ENCODE data around the gene CTBP2.

The CTBP2 gene

DNA sequence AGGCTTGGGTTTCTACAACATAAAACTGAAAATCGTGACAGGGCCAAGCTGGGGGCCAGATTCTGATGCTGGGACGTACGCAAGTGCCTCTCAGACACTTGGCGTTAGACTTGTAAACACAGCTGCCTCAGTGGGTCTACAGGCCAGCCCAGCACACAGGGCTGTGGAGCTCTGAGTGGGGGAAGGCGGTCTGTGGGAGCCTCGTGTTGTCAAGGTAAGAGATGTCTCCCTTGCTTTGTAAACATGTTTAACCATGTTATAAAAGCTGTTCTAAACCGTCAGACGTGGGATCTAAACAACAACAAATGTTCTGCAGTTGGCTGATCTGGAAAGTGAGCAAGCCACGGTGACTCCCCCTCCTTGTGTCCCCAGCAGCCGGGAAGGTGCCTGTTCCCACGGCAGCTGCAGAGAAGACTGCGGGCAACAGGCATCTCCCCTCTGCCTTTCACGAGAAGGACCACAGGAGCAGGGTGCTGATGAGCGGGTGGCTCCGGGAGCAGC lies 150.7 kb downstream of the CTBP2 start:
- no peak for DNase-seq (ENCODE audit: low read depth)

DNA sequence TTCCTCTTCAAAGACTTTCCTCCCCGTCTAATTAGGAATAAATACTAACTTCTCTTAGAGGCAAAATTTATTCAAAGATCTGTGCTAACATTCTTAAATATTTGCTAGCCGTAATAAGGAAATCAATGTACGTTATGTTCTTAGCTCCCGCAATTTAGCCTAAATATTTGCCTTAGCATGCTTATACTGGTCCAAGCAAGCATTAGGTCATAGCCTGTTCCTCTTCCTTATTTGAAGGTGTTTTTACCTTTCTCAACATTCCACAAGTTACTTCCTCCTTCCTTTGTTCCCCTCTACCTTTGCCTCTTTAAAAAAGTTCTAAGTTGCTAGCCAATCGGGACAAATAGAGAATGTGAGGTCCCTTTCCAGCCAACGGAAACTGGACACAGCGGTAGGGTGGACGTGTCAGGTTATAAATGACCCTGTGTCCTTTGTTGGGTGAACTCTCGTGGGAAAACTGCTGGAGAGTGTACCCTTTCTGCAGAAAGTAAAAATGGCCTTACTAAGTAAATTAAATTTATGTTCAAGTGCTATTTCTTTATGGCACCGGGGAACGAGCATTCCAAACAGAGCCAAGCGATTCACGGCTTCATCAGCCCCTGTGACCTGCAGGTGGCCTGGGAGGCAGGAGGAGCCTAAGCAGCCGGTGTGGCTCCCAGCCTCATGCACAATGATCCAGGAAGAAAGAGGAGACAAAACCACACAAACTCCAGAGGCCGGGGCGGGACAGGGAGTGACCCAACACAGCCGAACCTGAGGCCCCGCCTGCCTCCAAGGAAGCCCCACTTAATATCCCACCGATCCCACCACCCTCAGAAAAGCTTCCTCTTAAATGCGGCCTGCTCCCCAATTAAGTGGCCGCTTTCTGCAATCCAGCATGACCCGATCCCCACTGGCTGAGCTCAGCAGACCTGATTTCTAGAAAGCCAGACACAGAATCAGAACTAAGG lies 151.4 kb downstream of the CTBP2 start:
- DNase-seq (ENCODE audit: low read depth), result no peak

DNA sequence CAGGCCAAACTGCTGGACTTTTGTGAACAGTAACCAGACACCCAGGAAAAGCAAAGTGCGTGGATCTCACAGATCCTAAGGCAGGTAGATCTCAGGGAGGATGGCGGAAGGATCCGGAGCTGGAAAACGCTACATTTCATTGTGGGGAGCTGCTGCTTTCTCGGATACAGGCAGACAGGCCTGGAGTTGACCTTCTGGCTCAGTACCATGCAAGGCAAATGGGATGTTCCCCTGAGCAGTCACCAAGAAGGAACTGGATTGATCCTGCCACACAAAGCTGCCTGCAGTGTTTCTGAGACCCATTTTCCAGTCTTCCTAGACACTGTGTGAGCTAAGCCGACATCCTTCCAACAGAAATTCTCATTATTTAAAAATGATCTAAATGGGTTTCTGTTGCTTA lies 152.9 kb downstream of the CTBP2 start:
- no peak for DNase-seq (ENCODE audit: low read depth)

DNA sequence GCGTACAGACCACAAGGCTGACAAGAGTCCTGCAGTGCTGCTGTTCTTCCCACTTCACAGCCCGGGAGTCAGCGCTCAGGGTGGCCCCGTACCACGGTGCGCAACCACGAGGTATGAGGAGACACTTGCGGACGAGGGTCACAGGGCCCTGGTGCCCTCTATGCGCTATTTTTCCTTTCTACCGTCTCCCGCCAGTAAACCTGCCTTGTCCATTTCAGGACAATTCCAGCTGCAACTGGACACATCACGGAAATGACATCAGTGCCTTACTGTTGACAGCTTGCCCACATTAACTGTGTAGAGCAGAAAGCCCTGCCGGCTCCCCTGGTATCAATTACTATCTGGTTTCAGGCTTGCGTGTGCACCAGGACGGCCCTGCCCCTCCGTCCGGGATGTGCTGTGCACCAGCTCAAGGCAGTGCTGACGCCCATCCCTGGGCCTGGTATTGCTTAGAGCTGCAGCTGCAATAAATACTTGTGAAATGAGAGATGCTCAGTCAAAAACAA lies 153.4 kb downstream of the CTBP2 start:
- DNase-seq (ENCODE audit: low read depth), result no peak

DNA sequence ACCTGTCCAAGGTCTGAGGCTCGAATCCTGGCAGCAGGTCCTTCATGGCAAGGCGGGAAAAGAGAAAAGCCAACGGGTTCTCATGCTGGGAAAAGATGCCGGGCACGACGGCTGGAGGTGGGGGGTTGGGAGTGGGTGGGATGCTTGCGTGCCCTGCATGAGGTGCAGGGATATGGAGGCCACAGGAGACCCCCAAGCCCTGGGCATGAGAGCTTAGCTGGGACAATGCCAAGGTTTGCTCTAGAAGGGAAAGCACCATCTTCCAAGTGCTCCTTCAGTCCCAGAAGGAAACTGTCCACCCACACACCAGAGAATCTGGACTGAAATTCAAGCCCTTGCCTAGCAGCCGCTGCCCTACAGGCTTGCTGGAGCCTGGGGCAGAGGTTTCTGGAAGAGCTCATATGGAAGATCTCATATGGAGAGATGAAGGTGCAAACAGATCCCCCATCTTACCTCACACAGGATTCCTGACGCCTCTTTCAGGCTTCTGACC lies 154.1 kb downstream of the CTBP2 start:
- DNase-seq (ENCODE audit: low read depth), result no peak

DNA sequence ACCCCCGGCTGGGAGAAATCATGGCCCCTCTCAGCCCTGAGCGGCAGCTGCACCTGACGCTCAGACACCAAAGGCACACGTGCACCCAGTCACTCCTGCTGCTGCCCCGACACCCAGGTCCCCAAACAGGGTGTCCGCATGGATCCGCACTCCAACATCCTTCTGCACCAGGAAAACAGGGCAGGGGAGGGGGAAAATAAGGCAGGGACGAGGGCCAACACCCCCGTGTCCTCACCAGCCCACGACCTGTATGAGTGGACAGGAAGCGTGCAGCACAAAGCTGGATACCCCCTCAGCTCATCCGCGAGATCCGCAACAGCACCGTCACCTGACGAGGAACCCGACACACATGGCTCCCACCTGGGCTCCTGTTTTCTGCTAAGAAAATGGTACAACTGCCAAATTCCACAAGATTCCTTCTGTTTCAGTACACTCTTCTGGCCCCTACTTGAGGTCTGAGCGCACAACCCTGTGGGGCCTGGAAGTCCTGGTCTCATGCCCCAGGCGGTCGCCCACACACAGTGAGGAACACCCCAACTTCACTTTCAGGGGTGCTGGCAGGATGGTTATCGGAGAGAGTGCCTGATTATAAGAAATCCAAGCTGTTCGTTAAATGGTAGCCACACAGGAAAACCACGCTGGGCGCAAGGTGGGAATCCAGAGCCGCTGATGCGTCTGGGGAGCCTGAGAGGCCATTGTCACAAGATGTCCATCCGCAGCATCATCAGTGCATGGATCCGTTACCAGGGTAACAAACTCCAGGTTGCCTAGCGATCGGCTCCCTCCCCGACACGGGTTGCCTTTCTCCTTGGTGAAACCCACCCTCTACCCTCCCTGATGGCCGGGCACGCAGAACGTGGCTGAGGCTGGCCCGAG lies 154.8 kb downstream of the CTBP2 start:
- no peak for DNase-seq (ENCODE audit: low read depth)

DNA sequence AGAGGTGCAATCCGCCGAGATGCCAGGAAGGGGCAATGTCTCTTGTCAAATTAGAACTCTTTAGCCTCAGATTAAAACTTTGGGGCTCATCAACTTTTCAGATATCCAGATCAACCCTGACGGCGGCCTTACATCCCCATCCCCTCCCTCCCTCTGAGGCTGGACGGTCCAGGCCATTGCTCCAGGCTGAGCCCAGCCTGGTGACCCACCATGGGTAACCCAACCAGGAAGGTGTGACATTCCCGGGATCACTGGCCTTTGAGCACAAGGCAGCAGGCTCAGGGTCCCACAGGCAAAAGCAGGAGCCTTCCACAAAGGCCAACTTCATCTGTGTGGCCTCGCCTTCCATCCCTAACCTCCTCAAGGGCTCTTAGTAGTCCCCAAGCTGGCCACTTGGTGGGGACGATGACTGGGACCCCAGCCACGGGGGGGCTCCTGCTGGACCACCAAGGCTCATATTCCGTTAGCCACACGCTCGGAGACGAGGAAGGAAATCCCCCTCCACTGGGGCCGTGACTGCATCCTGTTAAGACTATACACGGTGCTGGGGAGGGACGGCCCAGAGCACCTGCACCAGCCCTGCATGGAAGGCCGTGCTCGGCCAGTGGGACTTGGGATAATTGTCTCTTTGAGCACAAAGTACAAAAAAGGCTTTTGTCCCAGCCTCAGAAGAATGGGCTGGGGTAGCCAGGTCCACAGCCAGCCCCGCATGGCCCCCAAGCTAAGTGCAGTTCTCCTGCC lies 155.6 kb downstream of the CTBP2 start:
- DNase-seq (ENCODE audit: low read depth), result no peak

DNA sequence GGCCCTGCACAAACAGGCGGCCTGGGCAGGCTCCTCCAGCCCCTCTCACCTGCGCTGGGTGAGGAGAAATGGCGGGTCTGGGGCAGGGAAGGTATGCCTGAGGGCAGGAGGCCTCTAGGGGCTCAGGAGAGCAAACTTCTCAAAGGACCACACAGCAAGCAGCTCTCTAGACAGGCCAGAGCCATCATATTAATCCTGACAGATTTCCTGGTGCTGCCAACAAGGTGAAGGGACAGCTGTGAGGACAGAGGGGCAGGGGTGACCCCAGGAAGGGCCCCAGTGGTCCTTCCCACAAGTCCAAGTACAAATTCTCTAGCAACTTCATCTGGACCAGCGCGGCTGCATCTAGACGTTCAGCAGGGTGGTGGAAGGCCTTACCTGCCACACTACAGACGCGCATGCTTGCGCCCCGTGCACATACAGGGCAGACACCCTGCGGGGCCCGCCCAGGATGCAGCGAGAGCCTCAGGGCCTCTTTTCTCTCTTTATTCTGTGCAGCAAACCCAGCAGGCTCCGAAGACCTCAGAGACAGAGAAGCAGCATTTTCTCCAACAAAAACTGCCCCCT lies 156.4 kb downstream of the CTBP2 start:
- DNase-seq (ENCODE audit: low read depth), result no peak

DNA sequence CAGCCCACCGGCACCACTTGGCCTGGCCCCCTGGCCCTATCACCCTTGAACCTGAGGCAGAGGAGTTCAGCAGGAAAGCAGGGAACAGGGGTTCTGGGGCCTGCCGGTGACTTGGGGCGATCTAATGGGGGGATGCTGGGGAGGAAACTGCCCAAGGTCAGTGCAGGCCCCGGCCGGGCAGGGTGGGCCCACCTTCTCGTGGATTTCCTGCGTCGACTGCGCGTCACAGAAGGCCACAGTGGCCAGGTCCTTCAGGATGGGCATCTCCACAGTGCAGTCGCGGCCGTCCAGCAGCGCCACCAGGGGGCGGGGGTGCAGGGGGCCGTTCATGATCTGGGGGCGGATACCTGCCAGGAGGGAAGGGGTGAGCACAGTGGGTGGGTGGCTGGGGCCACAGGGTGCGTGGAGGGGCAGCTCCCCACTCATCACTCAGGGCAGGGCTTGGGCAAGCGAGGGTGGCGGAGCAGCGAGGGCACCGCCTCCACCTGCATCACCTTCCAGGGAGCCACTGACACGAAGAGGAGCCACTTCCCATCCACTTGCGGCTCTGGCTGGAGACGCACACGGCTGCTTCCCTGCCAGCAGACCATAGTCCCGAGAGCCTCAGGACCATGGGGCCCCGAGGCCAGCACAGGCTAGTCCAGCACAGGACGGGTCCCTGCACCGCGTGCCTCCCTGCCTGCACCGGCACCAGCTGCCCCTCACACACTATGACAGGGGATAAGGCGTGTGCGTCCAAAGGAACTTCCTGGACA lies 157.0 kb downstream of the CTBP2 start:
- DNase-seq (ENCODE audit: low read depth), result no peak

DNA sequence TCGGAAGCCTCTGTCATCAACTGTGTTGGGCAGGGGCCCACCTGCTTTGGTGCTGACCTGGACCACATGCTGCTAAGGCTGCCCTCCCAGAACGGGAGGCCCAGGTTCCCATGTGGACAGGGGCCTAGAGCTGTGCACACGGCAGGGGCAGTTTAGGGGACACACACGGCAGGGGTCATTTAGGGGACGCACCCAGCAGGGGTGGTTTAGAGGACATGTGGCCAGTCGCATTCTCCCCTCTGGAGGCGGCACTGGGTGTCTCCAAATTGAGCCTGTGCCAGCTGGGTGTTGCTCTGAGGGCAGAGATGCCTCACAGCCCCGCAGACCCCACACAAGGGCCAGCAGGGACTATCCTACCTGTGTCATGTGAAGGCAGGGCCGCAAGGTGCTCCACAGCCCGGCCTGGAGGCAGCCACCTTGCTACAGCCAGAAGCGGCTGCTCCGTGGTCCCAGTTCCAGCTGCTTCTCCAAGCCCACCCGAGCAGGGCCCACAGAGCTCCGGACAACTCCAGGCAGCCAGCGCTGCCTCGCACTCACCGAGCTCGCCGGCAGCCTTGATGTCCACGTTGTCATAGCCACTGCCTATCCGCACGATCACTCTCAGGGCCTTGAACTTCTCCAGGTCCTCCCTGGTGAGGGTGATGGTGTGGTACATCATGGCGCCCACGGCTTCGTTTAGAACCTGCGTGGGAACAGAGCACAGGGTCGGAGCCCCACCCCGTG lies 157.8 kb downstream of the CTBP2 start:
- no peak for DNase-seq (ENCODE audit: low read depth)

DNA sequence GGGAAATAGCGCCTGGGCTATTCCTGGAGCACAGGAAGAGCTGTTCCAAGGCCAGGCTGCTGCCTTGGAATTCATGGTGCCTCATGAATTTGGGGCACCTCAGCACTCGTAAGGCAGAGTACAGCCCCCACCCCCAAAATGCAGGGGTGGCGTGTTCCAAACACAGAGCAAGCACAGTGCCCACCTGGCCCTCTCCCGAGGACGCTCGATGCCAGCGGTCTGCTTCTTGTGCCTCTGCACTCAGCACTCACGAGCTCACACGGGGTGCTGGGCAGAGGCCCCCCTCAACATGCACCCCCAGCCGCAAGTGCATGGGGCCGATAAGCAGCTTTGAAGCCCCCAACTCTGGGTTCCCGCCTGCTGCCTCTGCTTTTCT lies 158.3 kb downstream of the CTBP2 start:
- no peak for DNase-seq (ENCODE audit: low read depth)

DNA sequence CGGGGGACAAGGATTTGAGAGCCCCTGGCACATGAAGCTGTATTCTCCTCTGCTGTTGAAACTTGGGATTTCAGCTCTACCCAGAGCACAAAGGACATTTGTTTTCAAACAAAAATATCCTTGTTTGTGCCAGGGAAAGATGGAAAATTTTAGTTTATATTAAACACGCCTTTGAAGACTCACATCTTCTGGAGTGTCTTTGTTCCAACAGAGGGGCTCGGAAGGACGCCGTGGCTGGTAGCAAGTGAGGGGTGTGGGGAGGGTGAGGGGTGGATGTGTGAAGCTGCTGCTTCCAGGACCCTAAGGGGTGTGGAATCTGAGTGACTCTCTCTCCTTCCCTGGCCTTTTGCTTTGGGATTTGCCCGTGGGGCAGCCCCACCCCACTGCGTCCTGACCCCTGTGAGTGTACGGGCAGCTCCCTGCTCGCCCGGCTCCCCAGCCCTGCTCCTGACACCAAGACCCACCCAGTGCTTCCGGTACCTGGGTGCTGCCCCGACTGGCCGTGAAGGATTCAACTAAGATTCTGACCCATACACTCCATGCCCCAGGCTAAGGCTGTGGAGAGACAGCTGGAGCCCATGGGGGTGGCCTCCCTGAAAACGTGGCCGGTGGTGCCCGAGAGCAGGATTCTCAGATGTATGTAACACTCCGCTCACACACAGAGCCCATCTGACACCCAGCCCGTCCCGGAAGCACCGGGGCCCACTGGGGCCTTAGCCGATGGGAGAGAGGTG lies 158.9 kb downstream of the CTBP2 start:
- no peak for DNase-seq (ENCODE audit: low read depth)

DNA sequence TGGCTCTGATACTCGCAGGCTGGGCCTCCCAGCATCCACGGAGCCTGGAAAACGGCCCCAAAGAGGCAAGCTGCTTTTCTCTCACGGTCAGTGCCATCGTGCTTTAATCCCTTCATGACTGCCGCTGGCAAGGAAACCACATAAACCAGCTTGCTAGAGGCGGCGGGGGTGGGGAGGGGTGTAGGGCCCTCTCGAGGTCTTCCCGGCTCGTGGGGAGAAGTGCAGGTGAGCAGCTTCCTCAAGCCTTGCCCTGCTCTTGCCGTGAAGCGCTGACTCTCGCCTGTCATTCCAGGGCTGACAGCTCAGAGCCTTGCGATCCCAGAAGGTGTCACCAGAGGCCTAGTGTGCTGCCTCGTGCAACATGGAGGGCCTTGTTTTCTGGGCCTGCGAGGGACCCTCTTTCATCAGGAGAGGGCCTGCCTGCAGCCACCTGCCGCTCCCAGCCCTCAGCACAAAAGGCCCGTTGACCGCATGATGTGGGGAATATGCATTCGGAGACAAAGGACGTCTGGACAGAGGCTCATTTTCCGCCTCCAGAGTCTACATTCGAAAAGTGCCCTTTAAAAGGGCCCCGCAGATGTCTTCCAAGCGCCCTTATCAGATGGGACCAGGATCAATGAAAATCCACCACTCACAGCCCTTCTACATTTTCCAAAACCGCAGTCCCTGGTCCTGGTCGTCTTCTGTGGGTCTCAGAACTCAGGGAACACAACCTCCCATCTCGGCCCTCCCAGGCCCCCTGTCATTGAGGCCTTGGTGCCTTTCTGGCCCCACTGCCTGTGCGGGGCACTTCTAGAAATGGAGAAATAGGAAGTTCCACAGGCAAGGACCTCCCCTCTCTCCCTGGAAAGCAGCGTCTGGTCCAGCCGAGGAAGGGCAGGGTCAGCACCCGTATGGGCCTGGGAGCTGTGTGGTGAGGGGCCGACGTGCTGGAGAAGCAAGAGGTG lies 159.7 kb downstream of the CTBP2 start:
- no peak for DNase-seq (ENCODE audit: low read depth)

DNA sequence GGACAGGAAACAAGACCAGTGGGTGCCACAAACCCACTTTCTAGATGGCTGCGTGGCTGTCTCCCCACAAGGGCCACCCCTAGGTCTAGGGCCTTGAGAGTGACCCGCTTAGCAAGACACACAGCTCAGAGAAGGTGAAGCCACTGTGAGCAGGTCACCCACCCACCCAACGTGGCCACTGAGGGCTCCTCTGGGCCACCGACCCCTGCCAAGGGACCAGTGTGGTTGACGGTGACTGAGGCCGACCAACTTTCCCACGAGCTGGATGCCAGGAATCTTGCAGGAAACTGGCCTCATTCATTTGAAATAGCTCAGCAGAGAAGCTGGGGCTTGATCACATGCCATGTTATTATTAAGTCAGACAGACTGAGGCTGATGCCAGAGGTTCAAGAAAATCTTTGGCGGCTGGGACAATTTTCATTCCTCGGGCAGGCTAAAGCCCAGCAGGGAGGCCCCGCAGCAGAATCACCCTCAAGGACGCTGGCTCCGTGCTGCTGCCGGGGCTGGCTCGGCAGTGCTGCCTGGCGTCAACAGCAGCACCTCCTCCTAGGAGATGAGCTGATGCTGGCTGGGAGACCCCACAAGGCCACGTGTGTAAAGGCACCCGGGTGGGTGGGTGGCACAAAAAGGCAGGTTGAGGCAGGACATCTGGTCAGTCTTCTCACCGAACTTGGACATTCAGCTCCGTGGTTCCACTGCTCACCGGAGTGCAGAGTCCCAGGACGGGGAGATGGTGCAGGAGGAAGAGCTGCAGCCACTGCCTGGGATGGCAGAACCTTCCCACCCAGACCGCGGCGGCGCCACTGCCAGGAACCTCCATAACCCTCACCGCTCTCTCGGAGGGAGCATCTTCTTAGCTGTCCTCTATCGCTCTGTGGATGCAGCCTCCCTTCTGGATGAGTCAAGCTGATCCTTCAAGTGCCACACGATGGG lies 160.7 kb downstream of the CTBP2 start:
- no peak for DNase-seq (ENCODE audit: low read depth)

DNA sequence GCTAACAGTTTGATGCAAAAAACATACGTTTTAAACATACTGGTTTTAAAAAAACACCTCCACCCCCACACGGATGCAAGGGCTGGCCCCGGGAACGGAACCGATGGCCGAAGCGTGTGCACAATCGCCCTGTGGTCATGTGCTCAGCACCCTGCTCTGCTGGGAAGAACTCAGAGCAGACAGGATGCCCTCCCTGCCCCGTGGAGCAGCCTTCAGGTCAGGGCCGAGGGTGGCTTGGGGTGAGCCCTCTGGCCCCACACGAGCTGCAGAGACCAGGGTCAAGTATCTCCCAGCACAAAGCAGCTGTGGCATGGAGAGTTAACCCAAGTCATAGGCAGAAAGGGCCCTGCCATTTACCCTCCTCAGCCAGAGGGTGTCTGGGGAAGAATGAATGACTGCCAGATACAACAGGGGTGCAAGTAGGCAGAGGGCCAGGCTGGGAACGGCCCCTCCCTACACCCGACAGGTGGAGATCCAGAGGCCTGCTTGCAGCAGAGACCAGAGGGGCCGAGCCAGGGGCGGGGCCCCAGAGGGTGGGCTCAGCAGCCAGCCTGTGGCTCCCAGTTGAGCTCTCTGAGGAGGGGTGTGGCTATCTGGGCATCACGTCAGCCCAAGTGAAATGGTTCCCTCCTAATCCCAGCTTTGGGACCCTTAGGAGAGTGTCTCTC lies 161.6 kb downstream of the CTBP2 start:
- DNase-seq (ENCODE audit: low read depth), result no peak
